ENCODE data around the gene EXT2.

DNA sequence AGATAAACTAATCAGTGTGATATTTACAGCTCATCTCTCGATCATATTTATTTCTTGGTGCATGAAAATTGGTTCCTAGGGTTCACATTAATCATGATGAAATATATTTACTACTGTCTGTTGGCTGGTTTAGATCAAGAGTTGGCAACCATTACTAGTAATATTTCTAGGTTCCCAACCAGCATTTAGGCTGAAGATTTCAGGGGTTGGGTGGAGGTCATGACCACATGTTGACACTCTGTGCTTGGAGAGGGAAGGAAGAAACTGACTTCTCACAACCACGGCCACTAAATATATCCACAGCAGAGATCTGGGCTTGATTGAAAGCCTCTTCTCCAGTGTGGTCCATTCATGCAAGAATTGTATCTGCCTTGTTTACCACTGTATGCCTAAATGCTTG is 126.5 kb downstream of the EXT2 start:
- no peak for TF ChIP-seq CTCF (conservative IDR thresholded peaks at IDR 0.05 in 1 of 2, IDR thresholded peaks at IDR 0.05 in 1 of 2; ENCODE audit: low read depth in 1 of 2, low read length in 2 of 2)
- no peak for TF ChIP-seq EZH2 (IDR thresholded peaks at IDR 0.05; ENCODE audit: low read length, missing control alignments)
